CD4-positive, alpha-beta T cell (primary cell): ENCODE measurements around the gene SERPINB7. TPM values are rescaled to one million over a fixed set of nuclear protein-coding genes. Genes with fewer than 3 reads are reported as not detected.

ENCODE experiments used
- ATAC-seq: fragments of 200-7000 bp; cut with Tn5 transposase; one replicate; pipeline ENCODE4 v1.10.0; 2022; ENCODE audit warnings: mild to moderate bottlenecking; ENCODE audit not compliant: poor library complexity
- CTCF ChIA-PET: fragments of 350-600 bp; sonication (Branson Sonifier 250); formaldehyde crosslinking; loops from one replicate; lab custom pipeline; 2021; ENCODE audit warnings: antibody characterized with exemption, inconsistent platforms; lab: Charles Lee
- POLR2A ChIA-PET: fragments of 350-600 bp; sonication (Branson Sonifier 250); formaldehyde crosslinking; loops from one replicate; lab custom pipeline; 2021; ENCODE audit warnings: antibody characterized with exemption, inconsistent platforms; lab: Charles Lee
- DNase-seq, 14 experiments: peaks; one replicate each; pipeline ENCODE4 v3.0.0-alpha.2; 2013 to 2020; ENCODE audit warnings: mixed read lengths in 2 of 14
- H3K27ac ChIP-seq, 2 donors: one replicate each; pipeline versions ENCODE4 v1.5.1 to v1.7.0; 2013; ENCODE audit warnings: low read length in 2 of 2, low read depth in 1 of 2, mild to moderate bottlenecking in 1 of 2
- H3K27me3 ChIP-seq, 2 experiments: 1 replicate in 1 of 2; 2 replicates in 1 of 2; pipeline versions ENCODE4 v1.6.1 to v1.7.0; 2013; ENCODE audit warnings: low read length in 2 of 2, control low read depth in 1 of 2, mild to moderate bottlenecking in 1 of 2, moderate library complexity in 1 of 2; ENCODE audit not compliant: insufficient read depth in 2 of 2, control insufficient read depth in 1 of 2
- H3K36me3 ChIP-seq: one replicate; pipeline ENCODE4 v1.6.1; 2013; ENCODE audit warnings: low read length, control low read depth; ENCODE audit not compliant: insufficient read depth
- H3K4me1 ChIP-seq: one replicate; pipeline ENCODE4 v1.6.1; 2013; ENCODE audit warnings: low read length, control low read depth; ENCODE audit not compliant: insufficient read depth
- H3K4me3 ChIP-seq: one replicate; pipeline ENCODE4 v1.5.1; 2013; ENCODE audit warnings: mild to moderate bottlenecking, low read length, moderate library complexity
- H3K9me3 ChIP-seq, 2 experiments: 1 replicate in 1 of 2; 2 replicates in 1 of 2; pipeline versions ENCODE4 v1.6.1 to v1.7.0; 2013; ENCODE audit warnings: low read length in 2 of 2, mild to moderate bottlenecking in 2 of 2, control low read depth in 1 of 2, moderate library complexity in 1 of 2; ENCODE audit not compliant: control insufficient read depth in 1 of 2, insufficient read depth in 1 of 2
- H3K27ac Mint-ChIP-seq: one replicate; pipeline ENCODE4 v1.8.0; 2020; ENCODE audit warnings: mixed read lengths
- H3K27me3 Mint-ChIP-seq: one replicate; pipeline ENCODE4 v1.8.0; 2021; ENCODE audit warnings: mixed read lengths
- H3K36me3 Mint-ChIP-seq: one replicate; pipeline ENCODE4 v1.8.0; 2021; ENCODE audit warnings: low read depth, mixed read lengths
- H3K4me1 Mint-ChIP-seq: one replicate; pipeline ENCODE4 v1.8.0; 2021; ENCODE audit warnings: low read depth, mixed read lengths
- H3K4me3 Mint-ChIP-seq: one replicate; pipeline ENCODE4 v1.8.0; 2020; ENCODE audit warnings: mild to moderate bottlenecking, mixed read lengths
- H3K9me3 Mint-ChIP-seq: one replicate; pipeline ENCODE4 v1.8.0; 2020; ENCODE audit warnings: mixed read lengths
- CTCF ChIP-seq: fragments of 200-600 bp; IDR thresholded peaks from one replicate; pipeline ENCODE4 v1.8.0; 2022; ENCODE audit warnings: antibody characterized with exemption, mild to moderate bottlenecking
- intact Hi-C, 2 experiments: fragments of 100-400 bp; cut with DNase I in 1 of 2; cut with micrococcal nuclease in 1 of 2; formaldehyde crosslinking; loops; one replicate each; pipeline versions ENCODE4 v1.15.1 to v1.9.0; 2023 to 2025; cut with DNase I, micrococcal nuclease
- total RNA-seq, 174 experiments: library from RNA in 2 of 174; stranded (reverse) in 2 of 174; gene quantifications; one replicate each; pipeline ENCODE4 v1.2.3 and lab custom pipeline; 2021 to 2026

SERPINB7 gene
- total RNA-seq, 2 experiments from 2014 or later, result not detected

- no peak overlapping the region for H3K27ac Mint-ChIP-seq
- no peak for ATAC-seq
- POLR2A ChIA-PET, result no interaction called here
- Histone ChIP-seq H3K9me3 (peaks cover 0 to 10% of the 10 kb centered on the region in 2 experiments), H3K27ac (no peak overlapping the region), H3K4me3 (no peak overlapping the region), H3K4me1 (no peaks in the 10 kb centered on the region), H3K36me3 (no peaks in the 10 kb centered on the region), H3K27me3 (peaks cover 0 to 3% of the 10 kb centered on the region in 2 experiments)
- no peak overlapping the region for H3K4me3 Mint-ChIP-seq
- TF ChIP-seq CTCF, result no peak
- CTCF ChIA-PET, result no interaction called here
- no peaks in the 10 kb centered on the region for H3K36me3 Mint-ChIP-seq
- H3K27me3 Mint-ChIP-seq, result peaks cover 30% of the 10 kb centered on the region
- DNase-seq, result no peak
- no peaks in the 10 kb centered on the region for H3K4me1 Mint-ChIP-seq
- peaks cover 5% of the 10 kb centered on the region for H3K9me3 Mint-ChIP-seq
- intact Hi-C loops, result loop anchor here in 1 of 2 experiments (10.0 kb wide), 1 partner anchor 154 kb away; the partner anchor contains the start of gene SERPINB8
Measured at GRCh38 chr18:63820694-63821093, 45.5 kb downstream of the SERPINB7 start.

GRCh38 chr18:63823516-63824219, 48.5 kb downstream of the SERPINB7 start:
- no peaks in the 10 kb centered on the region for H3K9me3 Mint-ChIP-seq
- H3K27ac Mint-ChIP-seq, result no peak overlapping the region
- Histone ChIP-seq H3K36me3 (no peaks in the 10 kb centered on the region), H3K27me3 (peaks cover 0 to under 1% of the 10 kb centered on the region in 2 experiments), H3K27ac (no peak overlapping the region), H3K4me3 (no peak overlapping the region), H3K4me1 (no peaks in the 10 kb centered on the region), H3K9me3 (no peaks in the 10 kb centered on the region)
- peak; percentile 24 for TF ChIP-seq CTCF
- ChIA-PET POLR2A (no interaction called here), CTCF (no interaction called here)
- no peak overlapping the region for H3K4me3 Mint-ChIP-seq
- ATAC-seq (no peak), DNase-seq (peak in 5 of 14 experiments; percentile 1 to 48 (median 23))
- intact Hi-C loops, result loop anchor here in 1 of 2 experiments (10.0 kb wide), 1 partner anchor 151 kb away; the partner anchor contains the start of gene SERPINB8
- no peaks in the 10 kb centered on the region for H3K36me3 Mint-ChIP-seq
- H3K27me3 Mint-ChIP-seq, result peaks cover 30% of the 10 kb centered on the region
- H3K4me1 Mint-ChIP-seq, result no peaks in the 10 kb centered on the region

- ChIA-PET CTCF (no interaction called here), POLR2A (no interaction called here)
- Histone ChIP-seq H3K4me1 (no peaks in the 10 kb centered on the region), H3K27me3 (no peaks in the 10 kb centered on the region), H3K27ac (no peak overlapping the region), H3K9me3 (no peaks in the 10 kb centered on the region), H3K4me3 (no peak overlapping the region), H3K36me3 (no peaks in the 10 kb centered on the region)
- no peak for TF ChIP-seq CTCF
- Mint-ChIP-seq H3K36me3 (no peaks in the 10 kb centered on the region), H3K4me3 (no peak overlapping the region), H3K27ac (no peak overlapping the region), H3K4me1 (no peaks in the 10 kb centered on the region), H3K27me3 (peaks cover 25% of the 10 kb centered on the region), H3K9me3 (no peaks in the 10 kb centered on the region)
- DNase-seq, result no peak
- intact Hi-C loops, result loop anchor here in 1 of 2 experiments (10.0 kb wide), 1 partner anchor 151 kb away; the partner anchor contains the start of gene SERPINB8
- no peak for ATAC-seq
Measured at GRCh38 chr18:63824220-63824525, 49.0 kb downstream of the SERPINB7 start.
